CD4-positive, alpha-beta T cell (primary cell): ENCODE data around the gene SMOC2. TPM values are rescaled to one million over a fixed set of nuclear protein-coding genes. Genes with fewer than 3 reads are reported as not detected.

Experiments used
- ATAC-seq: fragments of 200-7000 bp; cut with Tn5 transposase; one replicate; pipeline ENCODE4 v1.10.0; 2022; ENCODE audit warnings: mild to moderate bottlenecking; ENCODE audit not compliant: poor library complexity
- CTCF ChIA-PET: fragments of 350-600 bp; sonication (Branson Sonifier 250); formaldehyde crosslinking; loops from one replicate; lab custom pipeline; 2021; ENCODE audit warnings: antibody characterized with exemption, inconsistent platforms; lab: Charles Lee
- POLR2A ChIA-PET: fragments of 350-600 bp; sonication (Branson Sonifier 250); formaldehyde crosslinking; loops from one replicate; lab custom pipeline; 2021; ENCODE audit warnings: antibody characterized with exemption, inconsistent platforms; lab: Charles Lee
- DNase-seq, 14 experiments: peaks; one replicate each; pipeline ENCODE4 v3.0.0-alpha.2; 2013 to 2020; ENCODE audit warnings: mixed read lengths in 2 of 14
- H3K27ac ChIP-seq, 2 donors: one replicate each; pipeline versions ENCODE4 v1.5.1 to v1.7.0; 2013; ENCODE audit warnings: low read length in 2 of 2, low read depth in 1 of 2, mild to moderate bottlenecking in 1 of 2
- H3K27me3 ChIP-seq, 2 experiments: 1 replicate in 1 of 2; 2 replicates in 1 of 2; pipeline versions ENCODE4 v1.6.1 to v1.7.0; 2013; ENCODE audit warnings: low read length in 2 of 2, control low read depth in 1 of 2, mild to moderate bottlenecking in 1 of 2, moderate library complexity in 1 of 2; ENCODE audit not compliant: insufficient read depth in 2 of 2, control insufficient read depth in 1 of 2
- H3K36me3 ChIP-seq: one replicate; pipeline ENCODE4 v1.6.1; 2013; ENCODE audit warnings: low read length, control low read depth; ENCODE audit not compliant: insufficient read depth
- H3K4me1 ChIP-seq: one replicate; pipeline ENCODE4 v1.6.1; 2013; ENCODE audit warnings: low read length, control low read depth; ENCODE audit not compliant: insufficient read depth
- H3K4me3 ChIP-seq: one replicate; pipeline ENCODE4 v1.5.1; 2013; ENCODE audit warnings: mild to moderate bottlenecking, low read length, moderate library complexity
- H3K9me3 ChIP-seq, 2 experiments: 1 replicate in 1 of 2; 2 replicates in 1 of 2; pipeline versions ENCODE4 v1.6.1 to v1.7.0; 2013; ENCODE audit warnings: low read length in 2 of 2, mild to moderate bottlenecking in 2 of 2, control low read depth in 1 of 2, moderate library complexity in 1 of 2; ENCODE audit not compliant: control insufficient read depth in 1 of 2, insufficient read depth in 1 of 2
- H3K27ac Mint-ChIP-seq: one replicate; pipeline ENCODE4 v1.8.0; 2020; ENCODE audit warnings: mixed read lengths
- H3K27me3 Mint-ChIP-seq: one replicate; pipeline ENCODE4 v1.8.0; 2021; ENCODE audit warnings: mixed read lengths
- H3K36me3 Mint-ChIP-seq: one replicate; pipeline ENCODE4 v1.8.0; 2021; ENCODE audit warnings: low read depth, mixed read lengths
- H3K4me1 Mint-ChIP-seq: one replicate; pipeline ENCODE4 v1.8.0; 2021; ENCODE audit warnings: low read depth, mixed read lengths
- H3K4me3 Mint-ChIP-seq: one replicate; pipeline ENCODE4 v1.8.0; 2020; ENCODE audit warnings: mild to moderate bottlenecking, mixed read lengths
- H3K9me3 Mint-ChIP-seq: one replicate; pipeline ENCODE4 v1.8.0; 2020; ENCODE audit warnings: mixed read lengths
- CTCF ChIP-seq: fragments of 200-600 bp; IDR thresholded peaks from one replicate; pipeline ENCODE4 v1.8.0; 2022; ENCODE audit warnings: antibody characterized with exemption, mild to moderate bottlenecking
- intact Hi-C, 2 experiments: fragments of 100-400 bp; cut with DNase I in 1 of 2; cut with micrococcal nuclease in 1 of 2; formaldehyde crosslinking; loops; one replicate each; pipeline versions ENCODE4 v1.15.1 to v1.9.0; 2023 to 2025; cut with DNase I, micrococcal nuclease
- total RNA-seq, 174 experiments: library from RNA in 2 of 174; stranded (reverse) in 2 of 174; gene quantifications; one replicate each; pipeline ENCODE4 v1.2.3 and lab custom pipeline; 2021 to 2026

SMOC2 gene
- total RNA-seq, 2 experiments from 2014 or later = not detected

- Histone ChIP-seq H3K27ac (no peak overlapping the region), H3K4me1 (no peaks in the 10 kb centered on the region), H3K36me3 (no peaks in the 10 kb centered on the region), H3K9me3 (peaks cover 0 to 4% of the 10 kb centered on the region in 2 experiments), H3K4me3 (no peak overlapping the region), H3K27me3 (peaks cover 7 to 14% of the 10 kb centered on the region in 2 experiments)
- no peak overlapping the region for H3K27ac Mint-ChIP-seq
- peaks cover 7% of the 10 kb centered on the region for H3K27me3 Mint-ChIP-seq
- H3K4me1 Mint-ChIP-seq = no peaks in the 10 kb centered on the region
- no peaks in the 10 kb centered on the region for H3K9me3 Mint-ChIP-seq
- CTCF ChIA-PET = no interaction called here
- no peaks in the 10 kb centered on the region for H3K36me3 Mint-ChIP-seq
- ATAC-seq (no peak), DNase-seq (no peak)
- TF ChIP-seq CTCF = no peak
- intact Hi-C loops = no loop called here
- POLR2A ChIA-PET = no interaction called here
- H3K4me3 Mint-ChIP-seq = no peak overlapping the region
Observed at GRCh38 chr6:168428052-168428826, 12.7 kb upstream of the SMOC2 start.

- Histone ChIP-seq H3K4me3 (no peak overlapping the region), H3K4me1 (no peaks in the 10 kb centered on the region), H3K36me3 (no peaks in the 10 kb centered on the region), H3K27me3 (peaks cover 7 to 14% of the 10 kb centered on the region in 2 experiments), H3K27ac (no peak overlapping the region), H3K9me3 (peaks cover 0 to 4% of the 10 kb centered on the region in 2 experiments)
- no peaks in the 10 kb centered on the region for H3K4me1 Mint-ChIP-seq
- H3K36me3 Mint-ChIP-seq = no peaks in the 10 kb centered on the region
- H3K27me3 Mint-ChIP-seq = peaks cover 10% of the 10 kb centered on the region
- intact Hi-C loops = no loop called here
- ChIA-PET POLR2A (no interaction called here), CTCF (no interaction called here)
- DNase-seq (no peak), ATAC-seq (no peak)
- TF ChIP-seq CTCF = no peak
- H3K4me3 Mint-ChIP-seq = no peak overlapping the region
- no peak overlapping the region for H3K27ac Mint-ChIP-seq
- no peaks in the 10 kb centered on the region for H3K9me3 Mint-ChIP-seq
Observed at GRCh38 chr6:168428863-168429262, 12.1 kb upstream of the SMOC2 start.

- no peaks in the 10 kb centered on the region for H3K4me1 Mint-ChIP-seq
- H3K9me3 Mint-ChIP-seq = no peaks in the 10 kb centered on the region
- H3K27me3 ChIP-seq = peaks cover 13 to 14% of the 10 kb centered on the region in 2 experiments
- ATAC-seq (no peak), DNase-seq (no peak)
- H3K27ac Mint-ChIP-seq = no peak overlapping the region
- H3K27ac ChIP-seq = no peak overlapping the region
- no peak overlapping the region for H3K4me3 Mint-ChIP-seq
- no peak overlapping the region for H3K4me3 ChIP-seq
- H3K36me3 ChIP-seq = no peaks in the 10 kb centered on the region
- no peaks in the 10 kb centered on the region for H3K4me1 ChIP-seq
- POLR2A ChIA-PET = no interaction called here
- H3K36me3 Mint-ChIP-seq = no peaks in the 10 kb centered on the region
- peaks cover 37% of the 10 kb centered on the region for H3K27me3 Mint-ChIP-seq
- CTCF ChIA-PET = no interaction called here
- peaks cover 0 to 4% of the 10 kb centered on the region in 2 experiments for H3K9me3 ChIP-seq
- intact Hi-C loops = no loop called here
- TF ChIP-seq CTCF = no peak
Observed at GRCh38 chr6:168432196-168432595, 8.8 kb upstream of the SMOC2 start.
